ENCODE measurements around the gene PPP1CC. TPM values are rescaled to one million over a fixed set of nuclear protein-coding genes. Genes with fewer than 3 reads are reported as not detected.

The PPP1CC gene
- polyA plus RNA-seq, 1 of the 3 experiments (the other 2 are of a cell fraction), result 62.0 TPM

- H3K9ac ChIP-seq, result no peak within 1 kb of the TSS
- WGBS (ENCODE audit: low lambda C conversion rate), result 50% methylated on average over 7 of the region's 64 CpGs
- H3K36me3 ChIP-seq (replicated peaks in 1 of 2; ENCODE audit: control insufficient read depth in 1 of 2, insufficient read depth in 2 of 2, low read length in 1 of 2), result no peaks in the 10 kb centered on the region
- H3K9me3 ChIP-seq, result no peaks in the 10 kb centered on the region
- H4K20me1 ChIP-seq (ENCODE audit: insufficient read depth), result no peaks in the 10 kb centered on the region
- H3K4me1 ChIP-seq (ENCODE audit: control insufficient read depth in 1 of 2, insufficient read depth in 2 of 2, low read depth in 1 of 2, low read length in 1 of 2), result peaks cover 0 to under 1% of the 10 kb centered on the region in 2 experiments; a peak in 1 of 4 replicates
- H3F3A ChIP-seq (replicated peaks; ENCODE audit: insufficient read depth), result no peaks in the 10 kb centered on the region
- no peaks in the 10 kb centered on the region for H3K79me2 ChIP-seq (ENCODE audit: insufficient read depth)
- CTCF ChIA-PET, result interaction anchor here (1.5 kb wide), 1 partner anchor 220 kb away, joined by 6 read pairs; the partner anchor contains the start of gene FAM216A
- H3K27ac ChIP-seq (ENCODE audit: low read depth in 2 of 2, low read length in 1 of 2), result no peak within 1 kb of the TSS
- H3K9me2 ChIP-seq, result no peaks in the 10 kb centered on the region
- POLR2A ChIA-PET, result interaction anchor here (0.6 kb wide), 1 partner anchor 55 kb away, joined by 3 read pairs; no protein-coding TSS in a partner anchor
- H2AFZ ChIP-seq (ENCODE audit: low read depth), result no peak within 1 kb of the TSS
- peak within 1 kb of the TSS in 1 of 2 experiments; percentile 32; a peak in 2 of 4 replicates for H3K4me3 ChIP-seq (ENCODE audit: low read depth in 2 of 2, low read length in 1 of 2)
- peak; percentile 77 for DNase-seq
- TF ChIP-seq MXI1 (IDR thresholded peaks at IDR 0.05; ENCODE audit: low read depth, low read length), result no peak
- peaks cover 27% of the 10 kb centered on the region for H3K27me3 ChIP-seq (ENCODE audit: insufficient read depth)
- H3K4me2 ChIP-seq, result peak within 1 kb of the TSS; percentile 28; the same call in 1 of the 2 replicates
These were observed 54.0 kb downstream of the PPP1CC start, which contains the start of gene HVCN1 for GRCh38 chr12:110688446-110689280. TSS of gene HVCN1 (minus strand) at chr12:110689115. CDS start at chr12:110683245, 5,870 bp downstream.

- TF ChIP-seq TEAD4 (IDR thresholded peaks at IDR 0.05; ENCODE audit: borderline replicate concordance, insufficient read depth) (no peak), SMC3 (IDR thresholded peaks at IDR 0.05; ENCODE audit: low read depth, low read length) (no peak), CTCF (IDR thresholded peaks at IDR 0.05) (no peak), TAF1 (IDR thresholded peaks at IDR 0.05; ENCODE audit: borderline replicate concordance, low read depth, low read length) (no peak), IRF3 (IDR thresholded peaks at IDR 0.05; ENCODE audit: low read depth, low read length) (no peak), GABPA (IDR thresholded peaks at IDR 0.05; ENCODE audit: low read depth) (no peak), FOXM1 (IDR thresholded peaks at IDR 0.05; ENCODE audit: low read depth) (no peak), ZBTB33 (IDR thresholded peaks at IDR 0.05; ENCODE audit: borderline replicate concordance, low read depth) (no peak), EP300 (IDR thresholded peaks at IDR 0.05; ENCODE audit: borderline replicate concordance in 1 of 2, low read depth in 1 of 2, low read length in 1 of 2) (no peak), FOSL2 (IDR thresholded peaks at IDR 0.05; ENCODE audit: borderline replicate concordance, low read depth) (no peak), RCOR1 (IDR thresholded peaks at IDR 0.05; ENCODE audit: low read length) (no peak), MAX (IDR thresholded peaks at IDR 0.05; ENCODE audit: low read depth) (no peak), MXI1 (IDR thresholded peaks at IDR 0.05; ENCODE audit: low read depth, low read length) (no peak), EZH2phosphoT487 (IDR thresholded peaks at IDR 0.05; ENCODE audit: borderline replicate concordance, low read depth) (no peak), TCF12 (IDR thresholded peaks at IDR 0.05) (no peak), POLR2AphosphoS5 (IDR thresholded peaks at IDR 0.05; ENCODE audit: low read depth, low read length) (no peak)
- no peaks in the 10 kb centered on the region for H3K79me2 ChIP-seq (ENCODE audit: insufficient read depth)
- ChIA-PET POLR2A (interaction anchor here (0.6 kb wide), 1 partner anchor 56 kb away, joined by 3 read pairs; no protein-coding TSS in a partner anchor), CTCF (interaction anchor here (1.6 kb wide), 1 partner anchor 12 kb away, joined by 4 read pairs; no protein-coding TSS in a partner anchor)
- H3K27me3 ChIP-seq (ENCODE audit: insufficient read depth), result peaks cover 27% of the 10 kb centered on the region
- no peak overlapping the region for H3K4me3 ChIP-seq (ENCODE audit: low read depth in 2 of 2, low read length in 1 of 2)
- H3K9me2 ChIP-seq, result no peaks in the 10 kb centered on the region
- no peaks in the 10 kb centered on the region for H3K9me3 ChIP-seq
- no peak overlapping the region for H3K27ac ChIP-seq (ENCODE audit: low read depth in 2 of 2, low read length in 1 of 2)
- no peak for DNase-seq
- no peak overlapping the region for H3K4me2 ChIP-seq
- no peaks in the 10 kb centered on the region for H3K36me3 ChIP-seq (replicated peaks in 1 of 2; ENCODE audit: control insufficient read depth in 1 of 2, insufficient read depth in 2 of 2, low read length in 1 of 2)
- WGBS (ENCODE audit: low lambda C conversion rate), result 92% methylated on average over 15 of the region's 15 CpGs
- H3F3A ChIP-seq (replicated peaks; ENCODE audit: insufficient read depth), result no peaks in the 10 kb centered on the region
- H2AFZ ChIP-seq (ENCODE audit: low read depth), result no peak overlapping the region
- H4K20me1 ChIP-seq (ENCODE audit: insufficient read depth), result no peaks in the 10 kb centered on the region
- H3K9ac ChIP-seq, result no peak overlapping the region
- H3K4me1 ChIP-seq (ENCODE audit: control insufficient read depth in 1 of 2, insufficient read depth in 2 of 2, low read depth in 1 of 2, low read length in 1 of 2), result no peaks in the 10 kb centered on the region; a peak in 1 of 4 replicates
These were observed 55.1 kb downstream of the PPP1CC start for GRCh38 chr12:110687396-110688169.

Data from SK-N-SH (cell line).